ENCODE measurements around the gene OR5C1. TPM values are rescaled to one million over a fixed set of nuclear protein-coding genes. Genes with fewer than 3 reads are reported as not detected.
A peak's percentile ranks its signal among the peaks of the same experiment; 100 is the strongest.
"Not testable (repeated sequence)": the region's sequence is repeated elsewhere in the genome, so short reads cannot be mapped to it uniquely, and the experiment has no call there.

The OR5C1 gene
- total RNA-seq, 1 donor from 2014 or later, result not detected

GRCh38 chr9:122820490-122820845 is 31.7 kb downstream of the OR5C1 start:
- Histone ChIP-seq H3K4me3 (no peak overlapping the region), H3K9me3 (no peaks in the 10 kb centered on the region), H3K27me3 (no peaks in the 10 kb centered on the region), H3K36me3 (peaks cover 20 to 50% of the 10 kb centered on the region in 2 donors), H3K27ac (no peak overlapping the region), H3K4me1 (peaks cover 0 to 5% of the 10 kb centered on the region in 2 donors)
- intact Hi-C loops (cut with DNase I), result loop anchor here (10.0 kb wide), 2 partner anchors 556 to 726 kb away; partner anchors contain the start of genes MRRF, RBM18 and TTLL11
- DNase-seq (ENCODE audit: low spot score in 2 of 2), result no peak
- no peak for TF ChIP-seq CTCF (IDR thresholded peaks at IDR 0.05)

GRCh38 chr9:122821278-122821943 is 32.7 kb downstream of the OR5C1 start:
- no peak overlapping the region for H3K27ac ChIP-seq
- H3K4me3 ChIP-seq, result no peak overlapping the region
- TF ChIP-seq CTCF (IDR thresholded peaks at IDR 0.05), result no peak
- H3K36me3 ChIP-seq, result peaks cover 20 to 58% of the 10 kb centered on the region in 2 donors
- H3K9me3 ChIP-seq, result no peaks in the 10 kb centered on the region
- peaks cover 0 to 13% of the 10 kb centered on the region in 2 donors for H3K4me1 ChIP-seq
- intact Hi-C loops (cut with DNase I), result loop anchor here (10.0 kb wide), 2 partner anchors 557 to 727 kb away; partner anchors contain the start of genes MRRF, RBM18 and TTLL11
- no peaks in the 10 kb centered on the region for H3K27me3 ChIP-seq
- DNase-seq (ENCODE audit: low spot score in 2 of 2), result peak in 1 of 2 donors; percentile 19

- peaks cover 0 to 17% of the 10 kb centered on the region in 2 donors for H3K4me1 ChIP-seq
- peaks cover 20 to 55% of the 10 kb centered on the region in 2 donors for H3K36me3 ChIP-seq
- DNase-seq (ENCODE audit: low spot score in 2 of 2), result no peak
- intact Hi-C loops (cut with DNase I), result loop anchor here (10.0 kb wide), 2 partner anchors 557 to 727 kb away; partner anchors contain the start of genes MRRF, RBM18 and TTLL11
- H3K9me3 ChIP-seq, result no peaks in the 10 kb centered on the region
- no peak for TF ChIP-seq CTCF (IDR thresholded peaks at IDR 0.05)
- no peak overlapping the region for H3K4me3 ChIP-seq
- H3K27me3 ChIP-seq, result no peaks in the 10 kb centered on the region
- H3K27ac ChIP-seq, result no peak overlapping the region
Measured at GRCh38 chr9:122822056-122822455, 33.3 kb downstream of the OR5C1 start.

GRCh38 chr9:122822938-122823337 is 34.2 kb downstream of the OR5C1 start:
- no peak for DNase-seq (ENCODE audit: low spot score in 2 of 2)
- intact Hi-C loops (cut with DNase I), result loop anchor here (10.0 kb wide), 2 partner anchors 558 to 728 kb away; partner anchors contain the start of genes MRRF, RBM18 and TTLL11
- Histone ChIP-seq H3K4me3 (no peak overlapping the region), H3K9me3 (no peaks in the 10 kb centered on the region), H3K4me1 (peaks cover 0 to 18% of the 10 kb centered on the region in 2 donors), H3K36me3 (peaks cover 20 to 46% of the 10 kb centered on the region in 2 donors), H3K27me3 (no peaks in the 10 kb centered on the region), H3K27ac (no peak overlapping the region)
- no peak for TF ChIP-seq CTCF (IDR thresholded peaks at IDR 0.05)

DNA sequence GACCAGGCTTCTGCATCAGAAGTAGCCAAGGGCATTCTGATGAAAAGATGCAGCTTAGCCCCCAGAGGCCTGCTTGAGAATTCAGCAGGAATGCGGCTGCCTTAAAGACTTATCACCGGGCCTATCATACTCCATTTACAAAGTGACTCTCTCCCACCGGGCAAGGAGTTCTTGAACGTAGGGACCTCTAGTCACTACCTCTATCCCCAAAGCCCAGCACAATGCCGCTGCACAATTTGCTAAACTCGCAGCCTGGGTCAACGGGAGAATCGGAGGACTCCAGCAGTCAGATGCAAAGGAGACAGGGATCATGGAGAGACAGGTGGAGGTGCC is 39.0 kb downstream of the OR5C1 start:
- no peaks in the 10 kb centered on the region for H3K27me3 ChIP-seq
- no peak for TF ChIP-seq CTCF (IDR thresholded peaks at IDR 0.05)
- H3K27ac ChIP-seq, result peak overlapping the region; percentile 93 to 98
- H3K4me3 ChIP-seq, result peak overlapping the region; percentile 64 to 92
- H3K4me1 ChIP-seq, result peaks cover 3 to 15% of the 10 kb centered on the region in 2 donors
- H3K36me3 ChIP-seq, result peaks cover 9 to 19% of the 10 kb centered on the region in 2 donors
- intact Hi-C loops (cut with DNase I), result loop anchor here (1.0 to 10.0 kb wide), 5 partner anchors 77 to 733 kb away; partner anchors contain the start of genes MRRF, RBM18, RC3H2 and STRBP
- no peaks in the 10 kb centered on the region for H3K9me3 ChIP-seq
- no peak for DNase-seq (ENCODE audit: low spot score in 2 of 2)

DNA sequence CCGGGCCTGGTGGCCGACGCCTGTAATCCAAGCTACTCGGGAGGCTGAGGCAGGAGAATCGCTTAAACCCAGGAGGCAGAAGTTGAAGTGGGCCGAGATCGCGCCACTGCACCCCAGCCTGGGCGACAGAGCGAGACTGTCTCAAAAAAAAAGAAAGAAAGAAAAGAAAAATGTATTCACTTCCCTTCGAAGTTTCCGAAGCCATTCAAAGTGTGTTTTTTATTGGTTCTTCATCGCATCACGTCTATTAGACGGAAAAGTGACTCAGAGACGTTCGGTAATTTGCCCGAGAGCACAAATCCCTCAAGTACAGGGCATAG is 40.2 kb downstream of the OR5C1 start:
- H3K27me3 ChIP-seq; H3K9me3 ChIP-seq; H3K36me3 ChIP-seq; DNase-seq (ENCODE audit: low spot score in 2 of 2): not testable (repeated sequence)
- peak overlapping the region; percentile 64 to 92 for H3K4me3 ChIP-seq
- peak overlapping the region; percentile 93 to 98 for H3K27ac ChIP-seq
- H3K4me1 ChIP-seq, result peaks cover 3 to 15% of the 10 kb centered on the region in 2 donors
- intact Hi-C loops (cut with DNase I), result loop anchor here (1.0 to 10.0 kb wide), 5 partner anchors 76 to 734 kb away; partner anchors contain the start of genes MRRF, RBM18, RC3H2 and STRBP
